GM19351 (cell line): ENCODE data around the gene ALG10.
A peak's percentile ranks its signal among the peaks of the same experiment; 100 is the strongest.
"Not testable (repeated sequence)": the region's sequence is repeated elsewhere in the genome, so short reads cannot be mapped to it uniquely, and the experiment has no call there.

ENCODE experiments used
- ATAC-seq: cut with Tn5 transposase; IDR thresholded peaks from one replicate; pipeline ENCODE4 v1.9.1; 2021; ENCODE audit warnings: mild to moderate bottlenecking, moderate library complexity; ENCODE audit not compliant: unreplicated experiment

Gene ALG10

GRCh38 chr12:34022079-34022830 is at the start of gene ALG10:
ALG10 (plus strand) TSS chr12:34022496; CDS start chr12:34022600, 104 bp downstream.
- peak; percentile 99 for ATAC-seq

GRCh38 chr12:33972884-33973283 is 49.4 kb upstream of the ALG10 start:
- ATAC-seq, result not testable (repeated sequence)

- ATAC-seq, result no peak
Observed at GRCh38 chr12:33977887-33978286, 44.4 kb upstream of the ALG10 start.

- ATAC-seq, result no peak
Observed at GRCh38 chr12:33988197-33988805, 34.0 kb upstream of the ALG10 start.

GRCh38 chr12:33988913-33989312 is 33.4 kb upstream of the ALG10 start:
- ATAC-seq, result no peak

- ATAC-seq, result no peak
Observed at GRCh38 chr12:33994857-33995808, 27.2 kb upstream of the ALG10 start.

GRCh38 chr12:34008835-34009234 is 13.5 kb upstream of the ALG10 start:
- ATAC-seq, result not testable (repeated sequence)

- ATAC-seq, result peak; percentile 50
Observed at GRCh38 chr12:34016361-34016760, 5.9 kb upstream of the ALG10 start.

- no peak for ATAC-seq
Observed at GRCh38 chr12:34021071-34021470, 1.2 kb upstream of the ALG10 start.

GRCh38 chr12:34027661-34028060 is 5.4 kb downstream of the ALG10 start:
- not testable (repeated sequence) for ATAC-seq

GRCh38 chr12:34030591-34030990 is 8.3 kb downstream of the ALG10 start:
- ATAC-seq, result no peak

- ATAC-seq, result peak; percentile 52
Observed at GRCh38 chr12:34033628-34034296, 11.5 kb downstream of the ALG10 start.

- not testable (repeated sequence) for ATAC-seq
Observed at GRCh38 chr12:34038357-34038756, 16.1 kb downstream of the ALG10 start.

- ATAC-seq, result no peak
Observed at GRCh38 chr12:34046570-34046969, 24.3 kb downstream of the ALG10 start.

GRCh38 chr12:34047855-34048254 is 25.6 kb downstream of the ALG10 start:
- ATAC-seq, result not testable (repeated sequence)

GRCh38 chr12:34048714-34049113 is 26.4 kb downstream of the ALG10 start:
- ATAC-seq, result no peak

- ATAC-seq, result no peak
Observed at GRCh38 chr12:34051486-34051885, 29.2 kb downstream of the ALG10 start.

GRCh38 chr12:34054938-34055337 is 32.6 kb downstream of the ALG10 start:
- ATAC-seq, result no peak
